22Rv1 (cell line): ENCODE measurements around the gene GALK2.
"Not testable (repeated sequence)": the region's sequence is repeated elsewhere in the genome, so short reads cannot be mapped to it uniquely, and the experiment has no call there.

Experiments used
- H3K27ac ChIP-seq: fragments of 450-650 bp; 2 replicates; pipeline ENCODE4 v1.5.1; 2017
- ZFX ChIP-seq: fragments of 450-650 bp; IDR thresholded peaks from 2 replicates; pipeline ENCODE4 v1.6.1; 2017; ENCODE audit warnings: antibody characterized with exemption, borderline replicate concordance
- TF ChIP-seq, protein P1 (sequence below): fragments of 450-650 bp; IDR thresholded peaks from 2 replicates; pipeline ENCODE4 v1.5.1; 2017; ENCODE audit warnings: mild to moderate bottlenecking

The GALK2 gene

DNA sequence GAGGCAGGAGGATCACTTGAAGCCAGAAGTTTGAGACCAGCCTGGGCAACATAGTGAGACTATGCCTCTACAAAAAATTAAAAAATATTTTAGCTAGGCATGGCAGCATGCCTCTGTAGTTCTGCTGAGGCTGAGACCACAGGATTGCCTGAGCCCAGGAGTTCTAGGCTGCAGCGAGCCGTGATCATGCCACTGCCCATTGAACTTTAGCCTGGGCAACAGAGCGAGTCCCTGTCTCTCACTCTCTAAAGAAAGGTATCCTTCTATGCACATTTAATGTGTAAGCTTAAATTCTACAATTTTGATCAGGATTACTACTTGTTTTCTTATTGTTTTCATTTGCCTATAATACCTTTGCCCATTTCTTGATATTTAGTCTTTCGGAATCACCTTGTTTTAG lies 26.8 kb downstream of the GALK2 start:
- TF ChIP-seq, protein P1, sequence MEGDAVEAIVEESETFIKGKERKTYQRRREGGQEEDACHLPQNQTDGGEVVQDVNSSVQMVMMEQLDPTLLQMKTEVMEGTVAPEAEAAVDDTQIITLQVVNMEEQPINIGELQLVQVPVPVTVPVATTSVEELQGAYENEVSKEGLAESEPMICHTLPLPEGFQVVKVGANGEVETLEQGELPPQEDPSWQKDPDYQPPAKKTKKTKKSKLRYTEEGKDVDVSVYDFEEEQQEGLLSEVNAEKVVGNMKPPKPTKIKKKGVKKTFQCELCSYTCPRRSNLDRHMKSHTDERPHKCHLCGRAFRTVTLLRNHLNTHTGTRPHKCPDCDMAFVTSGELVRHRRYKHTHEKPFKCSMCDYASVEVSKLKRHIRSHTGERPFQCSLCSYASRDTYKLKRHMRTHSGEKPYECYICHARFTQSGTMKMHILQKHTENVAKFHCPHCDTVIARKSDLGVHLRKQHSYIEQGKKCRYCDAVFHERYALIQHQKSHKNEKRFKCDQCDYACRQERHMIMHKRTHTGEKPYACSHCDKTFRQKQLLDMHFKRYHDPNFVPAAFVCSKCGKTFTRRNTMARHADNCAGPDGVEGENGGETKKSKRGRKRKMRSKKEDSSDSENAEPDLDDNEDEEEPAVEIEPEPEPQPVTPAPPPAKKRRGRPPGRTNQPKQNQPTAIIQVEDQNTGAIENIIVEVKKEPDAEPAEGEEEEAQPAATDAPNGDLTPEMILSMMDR, result no peak
- no peak for TF ChIP-seq ZFX
- no peak overlapping the region for H3K27ac ChIP-seq

DNA sequence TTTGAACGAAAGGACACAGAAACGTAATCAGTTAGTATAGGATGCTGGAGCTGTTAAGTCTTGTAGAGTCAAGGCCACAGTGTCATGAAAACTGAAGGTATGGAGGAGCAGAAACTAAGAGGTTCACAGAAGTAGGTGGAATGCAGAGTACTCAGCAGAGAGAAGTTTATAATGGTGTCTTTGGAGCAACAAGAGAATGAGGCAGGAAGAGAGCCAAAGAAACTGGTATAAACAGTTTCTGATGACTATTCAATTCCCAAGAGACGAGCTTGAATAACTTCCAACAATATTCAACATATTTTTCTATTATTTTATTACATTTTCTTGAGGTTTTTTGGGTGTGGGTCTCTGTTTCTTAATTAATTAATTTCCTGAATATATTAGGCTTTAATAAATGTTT lies 29.6 kb downstream of the GALK2 start:
- no peak for TF ChIP-seq ZFX
- TF ChIP-seq, protein P1, result no peak
- no peak overlapping the region for H3K27ac ChIP-seq

DNA sequence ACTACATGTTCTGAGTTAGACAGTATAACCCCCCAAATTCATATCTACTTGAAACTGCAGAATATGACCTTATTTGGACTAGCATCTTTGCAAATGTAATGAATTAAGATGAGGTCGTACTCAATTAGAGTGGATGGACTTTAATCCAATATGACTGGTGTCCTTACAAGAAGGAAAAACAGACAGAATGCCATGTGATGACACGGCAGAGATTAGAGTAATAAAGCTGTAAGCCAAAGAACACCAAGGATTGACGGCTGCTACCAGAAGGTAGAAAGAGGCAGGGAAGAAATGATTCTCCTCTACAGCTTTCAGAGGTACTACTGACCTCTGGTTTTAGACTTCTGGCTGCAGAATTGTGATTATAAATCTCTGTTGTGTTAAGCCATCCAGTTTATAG lies 30.3 kb downstream of the GALK2 start:
- no peak overlapping the region for H3K27ac ChIP-seq
- TF ChIP-seq, protein P1, result no peak
- no peak for TF ChIP-seq ZFX

DNA sequence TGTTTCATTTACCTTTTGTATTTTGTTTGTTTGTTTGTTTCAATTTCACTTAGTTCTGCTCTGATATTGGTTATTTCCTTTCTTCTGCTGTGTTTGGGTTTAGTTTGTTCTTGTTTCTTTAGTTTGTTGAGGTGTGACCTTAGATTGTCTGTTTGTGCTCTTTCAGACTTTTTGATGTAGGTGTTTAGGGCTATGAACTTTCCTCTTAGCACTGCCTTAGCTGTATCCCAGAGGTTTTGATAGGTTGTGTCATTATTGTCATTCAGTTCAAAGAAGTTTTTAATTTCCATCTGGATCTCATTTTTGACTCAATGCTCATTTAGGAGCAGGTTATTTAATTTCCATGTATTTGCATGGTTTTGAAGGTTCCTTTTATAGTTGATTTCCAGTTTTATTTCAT lies 38.1 kb downstream of the GALK2 start:
- H3K27ac ChIP-seq, result not testable (repeated sequence)

DNA sequence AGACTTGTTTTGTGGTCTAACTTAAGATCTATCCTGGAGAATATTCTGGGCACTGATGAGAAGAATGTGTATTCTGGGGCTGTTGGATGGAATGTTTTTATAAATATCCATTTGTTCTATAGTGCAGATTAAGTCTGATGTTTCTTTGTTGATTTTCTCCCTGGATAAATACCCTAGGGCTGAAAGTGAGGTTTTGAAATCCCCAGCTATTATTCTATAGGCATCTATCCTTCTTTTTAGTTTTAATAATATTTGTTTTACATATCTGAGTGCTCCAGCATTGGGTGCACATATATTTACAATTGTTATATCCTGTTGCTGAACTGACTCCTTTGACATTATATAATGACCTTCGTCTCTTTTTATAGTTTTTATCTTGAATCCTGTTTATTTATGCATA lies 42.9 kb downstream of the GALK2 start:
- TF ChIP-seq ZFX, result no peak
- TF ChIP-seq, protein P1, result no peak
- peak overlapping the region; percentile 73 for H3K27ac ChIP-seq

DNA sequence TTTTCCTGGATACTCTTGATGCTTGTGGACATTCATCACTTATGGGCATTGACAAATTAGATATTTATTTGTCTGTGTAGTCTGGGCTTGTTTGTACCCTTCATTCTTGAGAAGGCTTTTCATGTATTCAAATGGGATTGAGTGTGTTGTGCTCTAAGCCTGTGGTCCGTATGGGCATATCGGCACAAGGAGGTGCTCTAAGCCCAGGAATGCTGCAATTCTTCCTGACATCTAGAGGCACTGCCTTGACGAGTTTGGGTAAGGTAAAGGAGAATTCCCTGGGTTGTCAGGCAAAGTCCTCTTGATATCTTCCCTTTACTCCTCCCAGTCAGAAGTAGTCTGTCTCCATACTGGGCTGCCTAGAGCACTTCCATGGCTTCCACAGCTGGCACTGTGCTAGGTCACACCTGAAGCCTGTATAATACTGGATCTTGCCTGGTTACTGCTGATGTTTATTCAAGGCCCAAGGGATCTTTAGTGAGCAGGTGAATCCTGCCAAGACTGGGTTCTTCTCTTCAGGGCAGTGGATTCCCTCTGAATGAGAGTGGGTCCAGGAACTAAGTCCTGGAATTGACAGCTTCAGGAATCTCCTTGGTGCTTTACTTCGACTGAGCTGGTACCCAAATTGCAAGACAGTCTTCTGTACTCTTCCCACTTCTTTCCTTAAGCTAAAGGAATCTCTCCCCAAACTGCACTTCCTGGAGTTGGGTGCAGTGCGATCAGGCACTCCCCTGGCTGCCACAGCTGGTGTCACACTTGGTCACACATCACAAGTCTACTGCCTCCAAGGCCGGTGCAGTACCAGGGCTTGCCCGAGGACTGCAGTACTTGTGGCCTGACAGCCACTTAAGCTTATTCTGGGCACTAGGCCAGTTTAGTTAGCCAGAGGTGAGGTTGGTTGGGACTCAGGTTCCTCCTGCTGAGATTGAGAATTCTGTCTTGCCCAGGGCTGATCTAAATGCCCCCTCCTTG lies 46.0 kb downstream of the GALK2 start:
- H3K27ac ChIP-seq, result peak overlapping the region; percentile 32; the same call in 1 of the 2 replicates
- TF ChIP-seq, protein P1, result no peak; the same call in none of the 2 replicates
- TF ChIP-seq ZFX, result no peak

DNA sequence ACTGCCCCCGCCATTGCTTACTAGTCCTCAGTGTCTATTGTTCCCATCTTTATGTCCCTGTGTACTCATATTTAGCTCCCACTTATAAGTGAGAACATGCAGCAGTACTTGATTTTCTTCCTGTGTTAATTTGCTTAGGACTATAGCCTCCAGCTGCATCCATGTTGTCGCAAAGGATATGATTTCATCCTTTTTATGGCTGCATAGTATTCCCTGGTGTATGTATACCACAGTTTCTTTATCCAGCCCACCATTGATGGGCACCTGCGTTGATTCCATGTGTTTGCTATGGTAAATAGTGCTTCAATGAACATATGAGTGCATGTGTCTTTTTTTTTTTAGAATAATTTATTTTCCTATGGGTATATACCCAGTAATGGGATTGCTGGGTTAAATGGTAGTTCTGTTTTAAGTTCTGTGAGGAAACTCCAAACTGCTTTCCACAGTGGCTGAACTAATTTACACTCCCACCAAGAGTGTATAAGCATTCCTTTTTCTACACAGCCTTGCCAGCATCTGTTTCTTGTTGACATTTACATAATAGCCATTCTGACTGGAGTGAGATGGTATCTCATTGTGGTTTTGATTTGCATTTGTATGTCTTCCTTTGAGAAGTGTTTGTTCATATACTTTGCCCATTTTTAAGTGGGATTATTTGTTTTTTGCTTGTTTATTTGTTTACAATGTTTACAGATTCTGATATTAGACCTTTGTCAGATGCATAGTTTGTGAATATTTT lies 53.7 kb downstream of the GALK2 start:
- H3K27ac ChIP-seq, result no peak overlapping the region
- TF ChIP-seq, protein P1, result no peak
- TF ChIP-seq ZFX, result no peak
